Breast epithelium (tissue), 3 donors: ENCODE data around the gene SMARCA2.

Source experiments
- CTCF ChIP-seq, 3 donors: fragments of 450-650 bp; IDR thresholded peaks; one replicate each; pipeline ENCODE4 v1.5.1; 2016 to 2017; ENCODE audit warnings: antibody characterized with exemption in 3 of 3, mild to moderate bottlenecking in 3 of 3, moderate library complexity in 3 of 3
- POLR2A ChIP-seq: fragments of 450-650 bp; IDR thresholded peaks from one replicate; pipeline ENCODE4 v1.6.1; 2016; ENCODE audit warnings: antibody characterized with exemption, mild to moderate bottlenecking, moderate library complexity
- POLR2AphosphoS5 ChIP-seq, 3 donors: sonication (generic); formaldehyde crosslinking; IDR thresholded peaks; one replicate each; pipeline ENCODE4 v1.6.1; 2017; ENCODE audit warnings: antibody characterized with exemption in 3 of 3

GRCh38 chr9:2142212-2142611, 127.1 kb downstream of the SMARCA2 start:
- TF ChIP-seq POLR2A, result no peak
- no peak for TF ChIP-seq CTCF (IDR thresholded peaks at IDR 0.05)
- TF ChIP-seq POLR2AphosphoS5 (IDR thresholded peaks at IDR 0.05), result no peak
